ENCODE results near the gene DSCAML1.

DSCAML1 gene

DNA sequence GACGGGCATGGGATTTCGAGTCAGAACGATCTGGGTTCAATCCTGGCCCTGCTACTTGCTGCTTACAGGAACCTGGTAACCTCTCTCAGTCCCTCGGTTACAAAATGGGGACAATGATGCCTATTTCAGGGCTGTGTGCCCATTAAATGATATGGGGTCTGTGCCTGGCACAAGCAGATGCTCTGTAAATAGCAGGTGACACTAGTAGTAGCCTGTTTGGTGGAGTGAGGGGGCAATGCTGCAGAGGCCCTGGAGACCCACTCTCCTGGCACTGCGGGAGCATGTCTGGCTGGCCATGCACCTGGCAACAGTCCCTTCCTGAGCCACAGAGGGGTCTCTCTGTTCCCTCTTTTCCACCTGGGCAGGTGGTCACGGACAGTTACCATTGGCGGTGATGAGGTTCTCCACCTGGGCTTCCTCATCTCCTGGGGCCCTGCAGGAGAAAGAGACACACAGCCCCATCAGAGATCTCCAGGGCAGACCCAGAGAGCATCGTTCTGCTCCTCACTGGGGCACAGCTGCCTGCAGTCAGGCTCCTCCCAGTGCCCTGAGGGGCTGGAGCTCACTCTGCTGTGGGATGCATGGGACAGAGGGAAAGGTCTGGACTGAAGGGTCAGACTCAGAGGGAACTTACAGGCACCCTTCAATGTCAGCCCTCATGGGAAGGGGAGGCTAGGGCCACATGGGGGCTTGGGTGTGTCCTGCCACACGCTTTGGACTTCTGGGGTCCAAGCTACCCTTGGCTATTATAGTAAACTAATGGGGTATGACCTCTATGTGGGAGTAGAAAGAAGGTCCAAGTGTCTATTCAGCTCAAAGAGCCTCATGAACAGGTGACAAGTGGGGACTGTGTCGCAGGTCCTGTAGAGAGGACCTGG lies 43.2 kb upstream of the DSCAML1 start:
- ChIA-PET POLR2A (no interaction called here), CTCF (interaction anchor here (9.6 kb wide), 1 partner anchor 109 kb away, joined by 341 read pairs; no protein-coding TSS in a partner anchor)
- DNase-seq (ENCODE audit: low read depth, low spot score) = no peak
- no peak overlapping the region for H3K4me3 ChIP-seq (ENCODE audit: low read depth, low read length)
- TF ChIP-seq, protein P1, sequence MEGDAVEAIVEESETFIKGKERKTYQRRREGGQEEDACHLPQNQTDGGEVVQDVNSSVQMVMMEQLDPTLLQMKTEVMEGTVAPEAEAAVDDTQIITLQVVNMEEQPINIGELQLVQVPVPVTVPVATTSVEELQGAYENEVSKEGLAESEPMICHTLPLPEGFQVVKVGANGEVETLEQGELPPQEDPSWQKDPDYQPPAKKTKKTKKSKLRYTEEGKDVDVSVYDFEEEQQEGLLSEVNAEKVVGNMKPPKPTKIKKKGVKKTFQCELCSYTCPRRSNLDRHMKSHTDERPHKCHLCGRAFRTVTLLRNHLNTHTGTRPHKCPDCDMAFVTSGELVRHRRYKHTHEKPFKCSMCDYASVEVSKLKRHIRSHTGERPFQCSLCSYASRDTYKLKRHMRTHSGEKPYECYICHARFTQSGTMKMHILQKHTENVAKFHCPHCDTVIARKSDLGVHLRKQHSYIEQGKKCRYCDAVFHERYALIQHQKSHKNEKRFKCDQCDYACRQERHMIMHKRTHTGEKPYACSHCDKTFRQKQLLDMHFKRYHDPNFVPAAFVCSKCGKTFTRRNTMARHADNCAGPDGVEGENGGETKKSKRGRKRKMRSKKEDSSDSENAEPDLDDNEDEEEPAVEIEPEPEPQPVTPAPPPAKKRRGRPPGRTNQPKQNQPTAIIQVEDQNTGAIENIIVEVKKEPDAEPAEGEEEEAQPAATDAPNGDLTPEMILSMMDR (IDR thresholded peaks at IDR 0.05; ENCODE audit: insufficient read depth, low read length, missing control alignments) = no peak

DNA sequence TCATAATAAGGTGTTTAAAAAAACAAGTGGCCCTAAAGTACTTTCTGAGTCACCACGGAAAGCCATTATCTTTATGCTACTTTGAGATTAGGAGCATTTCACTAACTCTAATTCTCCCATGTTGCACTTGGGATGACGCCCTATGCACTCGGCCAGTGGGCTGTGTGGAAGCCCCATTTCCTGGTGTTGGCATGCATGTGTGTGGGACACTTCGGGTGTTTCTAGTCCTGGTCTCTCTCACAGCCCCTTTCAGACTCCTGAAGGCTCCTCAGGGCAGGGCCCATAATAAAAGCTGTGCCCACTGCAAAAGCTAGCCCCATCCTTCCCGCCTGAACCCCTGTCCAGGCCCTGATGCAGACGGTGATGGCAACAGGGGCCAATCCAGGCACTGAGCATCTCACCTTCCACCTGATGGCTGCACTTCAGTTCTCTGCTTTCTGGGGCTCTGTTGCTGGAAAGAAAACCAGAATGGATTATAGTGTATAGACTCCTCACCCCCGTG lies 42.4 kb upstream of the DSCAML1 start:
- CTCF ChIA-PET = interaction anchor here (9.6 kb wide), 1 partner anchor 110 kb away, joined by 341 read pairs; no protein-coding TSS in a partner anchor
- DNase-seq (ENCODE audit: low read depth, low spot score) = no peak
- TF ChIP-seq, protein P1 (IDR thresholded peaks at IDR 0.05; ENCODE audit: insufficient read depth, low read length, missing control alignments) = no peak

DNA sequence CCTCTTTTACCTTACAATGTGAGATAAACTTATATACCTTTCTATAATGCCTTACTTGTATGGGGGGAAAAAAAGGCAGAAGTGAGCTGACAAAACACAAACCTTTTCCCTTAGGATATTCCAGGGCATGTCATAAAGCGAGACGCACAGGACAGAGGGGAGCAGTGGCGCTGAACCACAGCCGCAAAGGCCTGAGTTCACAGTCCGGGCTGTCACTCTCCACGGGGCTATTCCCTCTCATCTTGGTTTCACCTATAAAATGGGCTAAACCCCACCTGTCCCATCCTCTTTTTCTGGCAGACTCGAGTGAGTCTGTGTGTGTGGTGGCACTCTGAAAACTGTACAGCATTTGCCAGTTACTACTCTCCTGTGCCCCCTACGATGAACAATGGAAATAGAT lies 41.9 kb upstream of the DSCAML1 start:
- POLR2A ChIA-PET = no interaction called here
- DNase-seq (ENCODE audit: low read depth, low spot score) = no peak
- no peak overlapping the region for H3K4me3 ChIP-seq (ENCODE audit: low read depth, low read length)
- TF ChIP-seq, protein P1 (IDR thresholded peaks at IDR 0.05; ENCODE audit: insufficient read depth, low read length, missing control alignments) = no peak
- CTCF ChIA-PET = interaction anchor here (9.6 kb wide), 1 partner anchor 110 kb away, joined by 341 read pairs; no protein-coding TSS in a partner anchor

More for the DNA sequence above, 42.4 kb upstream of the DSCAML1 start:
- POLR2A ChIA-PET = no interaction called here
- no peak overlapping the region for H3K4me3 ChIP-seq (ENCODE audit: low read depth, low read length)

DNA sequence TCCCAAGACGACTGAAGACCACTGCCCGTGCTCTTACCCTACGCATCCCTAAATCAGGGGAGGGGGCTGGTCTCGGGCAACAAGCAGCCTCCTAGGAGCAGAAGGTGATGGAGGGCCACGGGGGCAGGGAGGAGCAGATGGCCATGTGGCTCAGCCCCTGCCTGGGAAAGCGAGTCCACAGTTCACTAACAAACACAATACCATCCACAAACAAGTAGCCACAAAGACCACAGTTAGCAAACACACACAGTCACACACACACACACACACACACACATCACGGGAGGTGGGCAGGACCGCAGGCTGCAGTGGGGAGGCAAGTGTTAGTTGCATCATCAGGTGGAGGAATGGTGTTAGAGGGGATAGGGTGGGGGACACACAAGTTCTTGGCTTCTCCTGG lies 40.8 kb upstream of the DSCAML1 start:
- ChIA-PET POLR2A (no interaction called here), CTCF (no interaction called here)
- no peak overlapping the region for H3K4me3 ChIP-seq (ENCODE audit: low read depth, low read length)
- TF ChIP-seq, protein P1 (IDR thresholded peaks at IDR 0.05; ENCODE audit: insufficient read depth, low read length, missing control alignments) = no peak
- no peak for DNase-seq (ENCODE audit: low read depth, low spot score)

DNA sequence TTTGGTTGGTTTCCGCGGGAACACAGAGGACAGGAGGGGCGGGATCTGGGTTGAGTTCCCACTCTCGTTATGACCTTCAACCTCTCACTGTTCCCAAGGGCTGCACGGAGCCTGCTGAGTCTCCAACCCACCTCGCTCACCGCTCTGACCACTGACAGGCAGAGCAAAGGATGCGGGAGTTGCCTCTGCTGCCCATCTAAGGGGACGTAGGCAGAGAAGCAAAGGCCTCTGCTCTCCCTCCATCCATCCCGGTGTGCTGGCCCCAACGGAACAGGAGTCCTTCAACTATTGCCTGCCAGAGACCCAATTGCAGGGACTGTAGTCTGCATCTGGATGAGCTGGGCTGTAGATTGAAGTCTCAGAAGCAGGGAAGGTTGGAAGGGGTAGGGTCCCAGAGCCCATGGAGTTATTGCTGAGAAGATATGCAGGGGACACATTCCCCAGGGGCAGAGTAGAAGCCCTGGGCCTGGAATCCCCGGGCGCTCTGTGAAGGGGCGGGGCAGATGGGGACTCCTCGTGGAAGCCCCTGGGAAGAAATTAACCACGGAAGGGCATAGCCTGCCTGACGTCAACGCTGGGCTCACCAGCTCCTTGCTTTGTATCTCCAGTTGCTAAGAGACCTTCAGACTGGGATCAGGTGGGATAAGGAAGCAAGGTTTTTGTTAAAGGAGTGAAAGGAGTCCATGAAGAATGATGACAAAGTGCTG lies 40.2 kb upstream of the DSCAML1 start:
- DNase-seq (ENCODE audit: low read depth, low spot score) = no peak
- no peak overlapping the region for H3K4me3 ChIP-seq (ENCODE audit: low read depth, low read length)
- POLR2A ChIA-PET = no interaction called here
- CTCF ChIA-PET = no interaction called here
- TF ChIP-seq, protein P1 (IDR thresholded peaks at IDR 0.05; ENCODE audit: insufficient read depth, low read length, missing control alignments) = no peak
